GM12873 (cell line): ENCODE results near the gene GBF1.

Source experiments
- CTCF ChIP-seq: IDR thresholded peaks from 2 replicates; pipeline ENCODE4 v1.5.1; 2012; ENCODE audit warnings: low read depth, mild to moderate bottlenecking, moderate library complexity, low read length, control low read depth; ENCODE audit not compliant: insufficient read depth; ENCODE audit errors: missing control alignments

Gene GBF1

DNA sequence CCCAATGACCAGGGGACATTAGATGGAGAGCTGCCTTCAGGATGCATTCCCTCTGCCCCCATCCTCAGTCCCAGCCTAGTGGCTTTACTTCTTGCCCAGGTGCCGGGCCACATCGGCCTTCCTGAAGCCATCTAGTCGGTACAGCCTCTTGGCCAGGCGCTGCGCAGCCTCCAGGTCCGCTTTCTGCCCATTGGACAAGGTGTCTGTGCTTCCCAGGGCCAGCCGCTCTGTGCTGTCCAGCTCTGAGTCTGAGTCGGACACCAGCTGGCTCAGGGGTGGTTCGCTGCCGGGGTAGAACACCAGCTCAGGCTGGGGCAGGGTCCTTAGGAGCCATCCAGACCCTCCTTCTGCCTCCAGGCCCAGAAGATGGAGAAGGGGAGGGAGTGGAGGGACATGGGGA, 167.0 kb downstream of the GBF1 start:
- TF ChIP-seq CTCF = no peak

- no peak for TF ChIP-seq CTCF
Observed at GRCh38 chr10:102413053-102413705, 167.8 kb downstream of the GBF1 start.

DNA sequence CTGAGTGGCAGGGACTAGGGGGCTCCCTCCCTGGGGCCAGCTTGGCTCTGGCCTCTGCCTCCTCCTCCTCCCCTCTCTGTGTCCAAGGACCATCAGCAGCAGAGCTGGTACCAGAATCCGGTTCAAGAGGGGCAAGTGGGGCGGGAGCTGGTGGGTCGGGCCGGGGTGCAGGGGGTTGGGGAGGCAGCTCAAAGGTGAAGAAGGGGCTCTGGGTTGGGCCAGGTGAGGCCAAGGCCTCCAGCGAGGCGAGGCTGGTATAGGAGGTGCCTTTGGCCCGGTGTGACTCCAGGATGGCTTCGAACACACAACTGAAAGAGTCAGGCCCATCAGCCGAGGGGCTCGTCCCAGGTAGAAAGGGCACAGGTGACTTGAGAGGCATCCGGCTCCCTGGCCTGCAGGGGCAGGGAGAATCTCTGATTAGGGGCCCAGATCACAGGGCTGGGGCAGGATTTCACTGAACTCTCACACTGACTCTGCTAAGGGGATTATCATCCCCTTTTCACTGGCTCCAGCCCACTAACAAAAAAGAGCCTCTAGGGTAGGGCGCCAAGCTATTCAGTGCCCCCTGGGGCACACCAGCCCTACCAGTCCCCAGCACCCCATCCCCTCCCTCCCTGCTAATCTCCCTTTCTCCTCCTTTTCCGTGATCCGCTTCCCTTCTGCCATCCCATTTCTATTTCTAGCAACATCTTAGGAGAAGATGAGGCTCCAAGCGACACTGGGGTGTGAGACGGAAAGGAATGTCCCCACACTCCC, 168.7 kb downstream of the GBF1 start:
- no peak for TF ChIP-seq CTCF

- TF ChIP-seq CTCF = no peak
Observed at GRCh38 chr10:102414749-102415148, 169.4 kb downstream of the GBF1 start.

DNA sequence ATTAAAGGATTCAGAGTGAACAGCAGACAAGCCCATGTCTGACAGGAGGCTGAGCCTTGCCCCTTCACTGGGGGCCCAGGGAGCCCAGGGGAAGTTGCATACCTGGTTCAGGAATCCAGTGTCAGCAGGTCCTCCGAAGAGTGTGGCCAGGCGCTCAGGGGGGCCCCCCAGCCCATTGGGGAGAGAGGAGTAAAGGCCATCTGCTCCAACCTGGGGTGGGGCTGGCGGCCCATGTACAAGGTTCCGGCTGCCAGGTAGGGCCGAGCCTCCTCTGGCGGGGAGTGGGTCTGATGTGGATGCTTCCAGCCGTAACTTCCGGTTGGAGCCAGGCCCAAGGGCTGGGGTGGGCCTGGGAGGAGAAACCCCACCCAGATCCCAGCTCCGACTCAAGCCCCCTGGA, 171.0 kb downstream of the GBF1 start:
- no peak for TF ChIP-seq CTCF

DNA sequence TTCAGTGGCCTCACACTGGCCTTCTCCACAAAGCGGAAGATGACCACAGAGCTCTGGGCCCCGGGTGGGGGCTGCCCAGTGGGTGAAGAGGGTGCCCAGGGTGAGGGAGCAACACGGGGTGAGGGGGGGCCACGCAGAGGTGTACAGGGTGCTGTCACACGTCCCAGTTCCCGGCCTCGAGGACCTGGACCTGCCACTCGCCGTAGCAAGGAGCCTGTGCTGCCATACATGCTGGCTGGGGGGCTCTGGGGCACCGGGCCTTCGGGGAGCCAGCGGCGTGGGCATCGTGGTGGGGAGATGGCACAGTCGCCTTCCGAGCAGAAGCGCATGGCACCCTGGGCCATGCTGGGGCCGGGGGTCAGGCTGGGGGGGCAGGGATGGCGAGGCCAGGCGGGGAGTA, 171.4 kb downstream of the GBF1 start:
- TF ChIP-seq CTCF = no peak

DNA sequence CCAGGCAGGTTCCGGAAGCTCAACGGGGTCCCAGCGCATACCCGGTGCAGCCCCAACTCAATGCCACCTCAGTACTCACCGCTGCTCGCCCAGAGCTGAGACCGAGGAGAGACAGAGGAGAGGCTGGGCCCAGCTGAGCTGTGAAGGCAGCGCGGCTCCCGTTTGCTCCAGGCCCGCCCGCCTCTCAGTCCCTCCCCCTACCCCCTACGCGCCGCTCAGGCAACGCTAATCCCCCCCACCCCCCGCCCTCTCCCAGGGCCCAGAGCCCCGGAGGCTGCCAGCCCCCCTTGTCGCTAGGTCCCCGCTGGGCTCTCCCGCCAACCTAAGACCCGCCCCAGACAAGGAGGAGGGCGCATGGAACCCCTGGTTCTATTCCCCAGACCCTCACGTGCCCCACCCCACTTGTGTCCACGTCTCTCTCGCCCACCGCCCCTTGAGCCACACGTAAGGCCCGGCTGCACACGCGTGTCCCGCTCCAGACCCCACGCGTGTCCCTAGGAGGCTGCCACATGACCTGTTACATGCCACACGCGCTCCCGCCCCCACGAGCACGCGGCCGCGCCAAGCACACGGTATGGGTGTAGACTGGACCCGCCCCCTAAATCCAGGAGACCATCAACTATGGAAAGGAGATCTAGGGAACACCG, 173.4 kb downstream of the GBF1 start, which contains the start of gene PSD:
Gene PSD, minus strand, starts transcription at position 164 of the 647 bp plus-strand sequence. CDS start 1,747 bp downstream, outside the sequence.
- TF ChIP-seq CTCF = no peak
